Measurements from ENCODE around the gene SCRN2. TPM values are rescaled to one million over a fixed set of nuclear protein-coding genes. Genes with fewer than 3 reads are reported as not detected.

The SCRN2 gene
- total RNA-seq, 1 experiment from 2014 or later: 50.8 TPM

DNA sequence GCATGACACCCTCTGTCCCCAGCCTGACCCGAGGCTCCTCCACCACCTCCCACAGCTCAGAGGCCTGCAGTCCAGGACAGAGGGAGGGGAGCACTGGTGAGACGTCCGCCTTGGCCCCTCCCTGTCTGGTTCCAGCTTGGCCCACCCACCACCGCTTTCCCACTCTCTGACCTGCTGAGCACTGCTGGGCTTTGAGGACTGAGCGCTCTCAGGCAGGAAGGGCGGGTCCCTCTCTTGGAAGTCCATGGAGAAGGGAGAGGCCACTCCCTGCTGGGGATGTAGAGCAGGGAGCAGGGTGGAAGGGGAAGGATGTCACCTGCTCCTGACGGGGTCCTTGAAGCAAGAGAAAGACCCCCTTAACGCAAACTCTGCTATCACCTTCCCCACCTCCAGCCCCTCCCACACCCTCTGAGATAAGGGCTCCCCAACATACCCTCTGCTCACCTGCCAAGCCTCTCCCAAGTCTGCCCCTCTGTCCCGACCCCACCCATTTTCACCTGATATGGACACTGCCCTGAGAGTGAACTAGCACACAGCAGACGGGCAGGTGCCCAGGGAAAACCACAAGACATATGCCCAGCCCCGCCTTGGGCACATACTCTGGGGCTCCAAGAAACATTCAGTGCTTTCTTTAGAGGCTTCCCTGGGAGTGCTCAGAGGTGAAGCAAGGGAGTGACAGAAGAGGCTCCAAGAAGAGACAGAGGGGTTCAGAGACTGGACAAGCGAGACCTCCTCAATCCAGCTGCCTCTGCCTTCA, 20.9 kb downstream of the SCRN2 start (continued):
- TF ChIP-seq, protein P1, sequence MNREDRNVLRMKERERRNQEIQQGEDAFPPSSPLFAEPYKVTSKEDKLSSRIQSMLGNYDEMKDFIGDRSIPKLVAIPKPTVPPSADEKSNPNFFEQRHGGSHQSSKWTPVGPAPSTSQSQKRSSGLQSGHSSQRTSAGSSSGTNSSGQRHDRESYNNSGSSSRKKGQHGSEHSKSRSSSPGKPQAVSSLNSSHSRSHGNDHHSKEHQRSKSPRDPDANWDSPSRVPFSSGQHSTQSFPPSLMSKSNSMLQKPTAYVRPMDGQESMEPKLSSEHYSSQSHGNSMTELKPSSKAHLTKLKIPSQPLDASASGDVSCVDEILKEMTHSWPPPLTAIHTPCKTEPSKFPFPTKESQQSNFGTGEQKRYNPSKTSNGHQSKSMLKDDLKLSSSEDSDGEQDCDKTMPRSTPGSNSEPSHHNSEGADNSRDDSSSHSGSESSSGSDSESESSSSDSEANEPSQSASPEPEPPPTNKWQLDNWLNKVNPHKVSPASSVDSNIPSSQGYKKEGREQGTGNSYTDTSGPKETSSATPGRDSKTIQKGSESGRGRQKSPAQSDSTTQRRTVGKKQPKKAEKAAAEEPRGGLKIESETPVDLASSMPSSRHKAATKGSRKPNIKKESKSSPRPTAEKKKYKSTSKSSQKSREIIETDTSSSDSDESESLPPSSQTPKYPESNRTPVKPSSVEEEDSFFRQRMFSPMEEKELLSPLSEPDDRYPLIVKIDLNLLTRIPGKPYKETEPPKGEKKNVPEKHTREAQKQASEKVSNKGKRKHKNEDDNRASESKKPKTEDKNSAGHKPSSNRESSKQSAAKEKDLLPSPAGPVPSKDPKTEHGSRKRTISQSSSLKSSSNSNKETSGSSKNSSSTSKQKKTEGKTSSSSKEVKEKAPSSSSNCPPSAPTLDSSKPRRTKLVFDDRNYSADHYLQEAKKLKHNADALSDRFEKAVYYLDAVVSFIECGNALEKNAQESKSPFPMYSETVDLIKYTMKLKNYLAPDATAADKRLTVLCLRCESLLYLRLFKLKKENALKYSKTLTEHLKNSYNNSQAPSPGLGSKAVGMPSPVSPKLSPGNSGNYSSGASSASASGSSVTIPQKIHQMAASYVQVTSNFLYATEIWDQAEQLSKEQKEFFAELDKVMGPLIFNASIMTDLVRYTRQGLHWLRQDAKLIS (CRISPR knock-in tag; IDR thresholded peaks at IDR 0.05; ENCODE audit: borderline replicate concordance): no peak
- TF ChIP-seq, protein P2, sequence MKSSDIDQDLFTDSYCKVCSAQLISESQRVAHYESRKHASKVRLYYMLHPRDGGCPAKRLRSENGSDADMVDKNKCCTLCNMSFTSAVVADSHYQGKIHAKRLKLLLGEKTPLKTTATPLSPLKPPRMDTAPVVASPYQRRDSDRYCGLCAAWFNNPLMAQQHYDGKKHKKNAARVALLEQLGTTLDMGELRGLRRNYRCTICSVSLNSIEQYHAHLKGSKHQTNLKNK (CRISPR knock-in tag; IDR thresholded peaks at IDR 0.05): no peak
- no peak for TF ChIP-seq KAT7 (CRISPR knock-in tag; IDR thresholded peaks at IDR 0.05; ENCODE audit: borderline replicate concordance)

DNA sequence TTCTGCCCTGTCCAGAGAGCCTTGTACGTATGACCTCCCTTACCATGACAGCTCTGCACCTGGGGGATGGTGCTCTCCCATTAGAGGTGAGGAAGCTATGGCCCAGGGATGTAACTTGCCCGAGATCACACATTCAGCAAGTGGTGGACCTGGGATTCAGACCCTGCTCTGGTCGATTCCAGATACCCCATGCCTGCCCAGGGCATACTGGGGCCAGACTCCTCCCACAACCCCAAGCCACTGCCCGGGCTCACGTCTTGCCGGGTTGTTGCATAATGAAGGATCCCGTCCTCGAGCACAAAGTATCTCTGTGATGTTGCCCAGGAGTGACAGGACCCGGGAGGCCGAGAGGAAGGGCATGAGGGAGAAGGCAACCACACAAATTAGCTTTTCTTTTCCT, 21.6 kb downstream of the SCRN2 start:
- Mint-ChIP-seq H3K27ac (no peak overlapping the region), H3K9me3 (no peaks in the 10 kb centered on the region), H3K4me1 (peaks cover 20% of the 10 kb centered on the region), H3K36me3 (peaks cover 9% of the 10 kb centered on the region), H3K27me3 (ENCODE audit: low read depth) (no peaks in the 10 kb centered on the region), H3K4me3 (no peak overlapping the region)
- ChIA-PET CTCF (no interaction called here), POLR2A (no interaction called here)
- TF ChIP-seq KAT7 (CRISPR knock-in tag; IDR thresholded peaks at IDR 0.05; ENCODE audit: borderline replicate concordance) (no peak), ZBTB21 (CRISPR knock-in tag; IDR thresholded peaks at IDR 0.05; ENCODE audit: borderline replicate concordance) (no peak), PRRX2 (CRISPR knock-in tag; IDR thresholded peaks at IDR 0.05) (no peak), TEAD1 (CRISPR knock-in tag; IDR thresholded peaks at IDR 0.05) (no peak)
- TF ChIP-seq, protein P3, sequence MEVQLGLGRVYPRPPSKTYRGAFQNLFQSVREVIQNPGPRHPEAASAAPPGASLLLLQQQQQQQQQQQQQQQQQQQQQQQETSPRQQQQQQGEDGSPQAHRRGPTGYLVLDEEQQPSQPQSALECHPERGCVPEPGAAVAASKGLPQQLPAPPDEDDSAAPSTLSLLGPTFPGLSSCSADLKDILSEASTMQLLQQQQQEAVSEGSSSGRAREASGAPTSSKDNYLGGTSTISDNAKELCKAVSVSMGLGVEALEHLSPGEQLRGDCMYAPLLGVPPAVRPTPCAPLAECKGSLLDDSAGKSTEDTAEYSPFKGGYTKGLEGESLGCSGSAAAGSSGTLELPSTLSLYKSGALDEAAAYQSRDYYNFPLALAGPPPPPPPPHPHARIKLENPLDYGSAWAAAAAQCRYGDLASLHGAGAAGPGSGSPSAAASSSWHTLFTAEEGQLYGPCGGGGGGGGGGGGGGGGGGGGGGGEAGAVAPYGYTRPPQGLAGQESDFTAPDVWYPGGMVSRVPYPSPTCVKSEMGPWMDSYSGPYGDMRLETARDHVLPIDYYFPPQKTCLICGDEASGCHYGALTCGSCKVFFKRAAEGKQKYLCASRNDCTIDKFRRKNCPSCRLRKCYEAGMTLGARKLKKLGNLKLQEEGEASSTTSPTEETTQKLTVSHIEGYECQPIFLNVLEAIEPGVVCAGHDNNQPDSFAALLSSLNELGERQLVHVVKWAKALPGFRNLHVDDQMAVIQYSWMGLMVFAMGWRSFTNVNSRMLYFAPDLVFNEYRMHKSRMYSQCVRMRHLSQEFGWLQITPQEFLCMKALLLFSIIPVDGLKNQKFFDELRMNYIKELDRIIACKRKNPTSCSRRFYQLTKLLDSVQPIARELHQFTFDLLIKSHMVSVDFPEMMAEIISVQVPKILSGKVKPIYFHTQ (CRISPR knock-in tag; IDR thresholded peaks at IDR 0.05): no peak
- DNase-seq (ENCODE audit: low spot score): no peak
- no peak for ATAC-seq

DNA sequence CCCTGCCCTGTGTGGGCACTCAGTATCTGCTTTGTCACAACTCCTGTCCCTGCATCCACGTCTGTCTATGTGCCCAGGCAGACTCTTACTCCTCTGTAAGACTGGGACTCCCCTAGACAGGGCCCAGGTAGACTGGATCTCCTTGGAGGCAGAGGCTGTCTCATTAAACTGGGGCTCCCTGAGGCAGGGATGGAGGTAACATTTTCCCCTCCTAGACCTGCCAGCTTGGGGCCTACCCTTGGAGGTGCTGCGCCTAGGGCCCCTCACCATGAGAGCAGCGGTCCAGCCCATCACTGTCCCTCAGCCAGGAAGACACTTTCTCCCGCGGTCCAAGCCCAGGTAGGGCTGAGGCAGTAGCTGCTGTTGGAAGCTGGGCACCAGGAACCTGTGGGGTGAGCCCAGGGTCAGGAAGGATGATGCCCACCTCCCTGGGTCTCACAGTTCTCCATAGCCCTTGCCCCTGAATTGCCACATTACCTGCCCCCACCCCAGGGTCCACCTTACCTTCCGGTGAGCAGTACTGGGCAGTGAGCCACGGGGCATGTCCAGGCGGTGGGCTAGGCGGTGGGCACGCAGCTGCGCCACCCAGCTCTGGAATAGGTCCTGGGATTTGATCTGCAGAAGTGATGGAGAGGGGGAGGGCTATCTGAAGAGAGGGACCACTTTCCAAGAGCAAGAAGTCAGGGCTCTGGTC, 22.9 kb downstream of the SCRN2 start:
- ChIA-PET CTCF (no interaction called here), POLR2A (no interaction called here)
- no peak for ATAC-seq
- Mint-ChIP-seq H3K27me3 (ENCODE audit: low read depth) (no peaks in the 10 kb centered on the region), H3K9me3 (no peaks in the 10 kb centered on the region), H3K4me3 (no peak overlapping the region), H3K36me3 (no peaks in the 10 kb centered on the region; the same call in 1 of the 2 replicates), H3K4me1 (peaks cover 20% of the 10 kb centered on the region), H3K27ac (no peak overlapping the region)
- DNase-seq (ENCODE audit: low spot score): no peak
- TF ChIP-seq HMGA2 (CRISPR knock-in tag; IDR thresholded peaks at IDR 0.05): no peak
- TF ChIP-seq CREM (CRISPR knock-in tag; IDR thresholded peaks at IDR 0.05): no peak
- no peak for TF ChIP-seq MXD4 (CRISPR knock-in tag; IDR thresholded peaks at IDR 0.05; ENCODE audit: borderline replicate concordance)
- TF ChIP-seq ZNF671 (CRISPR knock-in tag; IDR thresholded peaks at IDR 0.05): no peak
- no peak for TF ChIP-seq ZNF317 (CRISPR knock-in tag; IDR thresholded peaks at IDR 0.05; ENCODE audit: borderline replicate concordance, low read depth)
- TF ChIP-seq, protein P4, sequence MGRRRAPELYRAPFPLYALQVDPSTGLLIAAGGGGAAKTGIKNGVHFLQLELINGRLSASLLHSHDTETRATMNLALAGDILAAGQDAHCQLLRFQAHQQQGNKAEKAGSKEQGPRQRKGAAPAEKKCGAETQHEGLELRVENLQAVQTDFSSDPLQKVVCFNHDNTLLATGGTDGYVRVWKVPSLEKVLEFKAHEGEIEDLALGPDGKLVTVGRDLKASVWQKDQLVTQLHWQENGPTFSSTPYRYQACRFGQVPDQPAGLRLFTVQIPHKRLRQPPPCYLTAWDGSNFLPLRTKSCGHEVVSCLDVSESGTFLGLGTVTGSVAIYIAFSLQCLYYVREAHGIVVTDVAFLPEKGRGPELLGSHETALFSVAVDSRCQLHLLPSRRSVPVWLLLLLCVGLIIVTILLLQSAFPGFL (CRISPR knock-in tag; IDR thresholded peaks at IDR 0.05; ENCODE audit: borderline replicate concordance): no peak
- TF ChIP-seq, protein P5, sequence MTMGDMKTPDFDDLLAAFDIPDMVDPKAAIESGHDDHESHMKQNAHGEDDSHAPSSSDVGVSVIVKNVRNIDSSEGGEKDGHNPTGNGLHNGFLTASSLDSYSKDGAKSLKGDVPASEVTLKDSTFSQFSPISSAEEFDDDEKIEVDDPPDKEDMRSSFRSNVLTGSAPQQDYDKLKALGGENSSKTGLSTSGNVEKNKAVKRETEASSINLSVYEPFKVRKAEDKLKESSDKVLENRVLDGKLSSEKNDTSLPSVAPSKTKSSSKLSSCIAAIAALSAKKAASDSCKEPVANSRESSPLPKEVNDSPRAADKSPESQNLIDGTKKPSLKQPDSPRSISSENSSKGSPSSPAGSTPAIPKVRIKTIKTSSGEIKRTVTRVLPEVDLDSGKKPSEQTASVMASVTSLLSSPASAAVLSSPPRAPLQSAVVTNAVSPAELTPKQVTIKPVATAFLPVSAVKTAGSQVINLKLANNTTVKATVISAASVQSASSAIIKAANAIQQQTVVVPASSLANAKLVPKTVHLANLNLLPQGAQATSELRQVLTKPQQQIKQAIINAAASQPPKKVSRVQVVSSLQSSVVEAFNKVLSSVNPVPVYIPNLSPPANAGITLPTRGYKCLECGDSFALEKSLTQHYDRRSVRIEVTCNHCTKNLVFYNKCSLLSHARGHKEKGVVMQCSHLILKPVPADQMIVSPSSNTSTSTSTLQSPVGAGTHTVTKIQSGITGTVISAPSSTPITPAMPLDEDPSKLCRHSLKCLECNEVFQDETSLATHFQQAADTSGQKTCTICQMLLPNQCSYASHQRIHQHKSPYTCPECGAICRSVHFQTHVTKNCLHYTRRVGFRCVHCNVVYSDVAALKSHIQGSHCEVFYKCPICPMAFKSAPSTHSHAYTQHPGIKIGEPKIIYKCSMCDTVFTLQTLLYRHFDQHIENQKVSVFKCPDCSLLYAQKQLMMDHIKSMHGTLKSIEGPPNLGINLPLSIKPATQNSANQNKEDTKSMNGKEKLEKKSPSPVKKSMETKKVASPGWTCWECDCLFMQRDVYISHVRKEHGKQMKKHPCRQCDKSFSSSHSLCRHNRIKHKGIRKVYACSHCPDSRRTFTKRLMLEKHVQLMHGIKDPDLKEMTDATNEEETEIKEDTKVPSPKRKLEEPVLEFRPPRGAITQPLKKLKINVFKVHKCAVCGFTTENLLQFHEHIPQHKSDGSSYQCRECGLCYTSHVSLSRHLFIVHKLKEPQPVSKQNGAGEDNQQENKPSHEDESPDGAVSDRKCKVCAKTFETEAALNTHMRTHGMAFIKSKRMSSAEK (CRISPR knock-in tag; IDR thresholded peaks at IDR 0.05; ENCODE audit: borderline replicate concordance): no peak
- TF ChIP-seq SMAD3 (CRISPR knock-in tag; IDR thresholded peaks at IDR 0.05; ENCODE audit: borderline replicate concordance): no peak
- no peak for TF ChIP-seq MYBL2 (CRISPR knock-in tag; IDR thresholded peaks at IDR 0.05)
- TF ChIP-seq IRF2 (CRISPR knock-in tag; IDR thresholded peaks at IDR 0.05; ENCODE audit: borderline replicate concordance, low read depth): no peak
- TF ChIP-seq EMX1 (CRISPR knock-in tag; IDR thresholded peaks at IDR 0.05): no peak
- no peak for TF ChIP-seq ATF1 (CRISPR knock-in tag; IDR thresholded peaks at IDR 0.05)
- no peak for TF ChIP-seq KAT7 (CRISPR knock-in tag; IDR thresholded peaks at IDR 0.05; ENCODE audit: borderline replicate concordance)
